Neural cell (in vitro differentiated cells): ENCODE results near the gene HHIP. TPM values are rescaled to one million over a fixed set of nuclear protein-coding genes. Genes with fewer than 3 reads are reported as not detected.

Experiments
- H2AFZ ChIP-seq: fragments of 200-600, 300-800 bp; sonication (generic), shearing (Covaris generic); 2 replicates; pipeline ENCODE4 v1.6.0; 2014; ENCODE audit warnings: low read depth, mild to moderate bottlenecking, antibody characterized with exemption, low read length, moderate library complexity
- H3F3A ChIP-seq: fragments of 200-600 bp; shearing (Covaris generic); 2 replicates; pipeline ENCODE4 v1.6.1; 2016; ENCODE audit warnings: mild to moderate bottlenecking, moderate library complexity, mixed read lengths, antibody characterized with exemption, low read length; ENCODE audit not compliant: insufficient read depth, poor library complexity, severe bottlenecking
- H3K27ac ChIP-seq: fragments of 200-600, 300-800 bp; sonication (generic), shearing (Covaris generic); 2 replicates; pipeline ENCODE4 v1.5.1; 2014; ENCODE audit warnings: mild to moderate bottlenecking, low read length, moderate library complexity
- H3K27me3 ChIP-seq: fragments of 300-800, 200-600 bp; sonication (generic), shearing (Covaris generic); 2 replicates; pipeline ENCODE4 v1.6.0; 2014; ENCODE audit warnings: mild to moderate bottlenecking, low read depth, low read length, moderate library complexity; ENCODE audit not compliant: insufficient read depth
- H3K36me3 ChIP-seq: fragments of 300-800, 200-600 bp; sonication (generic), shearing (Covaris generic); 2 replicates; pipeline ENCODE4 v1.5.1; 2014; ENCODE audit warnings: mild to moderate bottlenecking, antibody characterized with exemption, low read length, moderate library complexity; ENCODE audit not compliant: insufficient read depth
- H3K4me2 ChIP-seq: fragments of 300-800, 200-600 bp; sonication (generic), shearing (Covaris generic); 2 replicates; pipeline ENCODE4 v1.6.0; 2014; ENCODE audit warnings: mild to moderate bottlenecking, low read length
- H3K4me3 ChIP-seq: fragments of 300-800, 200-600 bp; sonication (generic), shearing (Covaris generic); 2 replicates; pipeline ENCODE4 v1.5.1; 2014; ENCODE audit warnings: mild to moderate bottlenecking, low read length, moderate library complexity
- H3K79me2 ChIP-seq: fragments of 200-600 bp; shearing (Covaris generic); replicated peaks from 2 replicates; pipeline ENCODE4 v1.6.0; 2014; ENCODE audit warnings: mild to moderate bottlenecking, low read length, moderate library complexity; ENCODE audit not compliant: insufficient read depth
- H3K9ac ChIP-seq: fragments of 300-800, 200-600 bp; sonication (generic), shearing (Covaris generic); 2 replicates; pipeline ENCODE4 v1.6.1; 2016; ENCODE audit warnings: mild to moderate bottlenecking, low read length, mixed read lengths
- H3K9me2 ChIP-seq: fragments of 200-600 bp; shearing (Covaris generic); 2 replicates; pipeline ENCODE4 v1.6.1; 2016; ENCODE audit warnings: mild to moderate bottlenecking, low read length, mixed read lengths; ENCODE audit not compliant: insufficient read depth
- H3K9me3 ChIP-seq: fragments of 200-600, 300-800 bp; sonication (generic), shearing (Covaris generic); 2 replicates; pipeline ENCODE4 v1.6.1; 2016; ENCODE audit warnings: mild to moderate bottlenecking, mixed run types, low read length, moderate library complexity, mixed read lengths
- H4K20me1 ChIP-seq: fragments of 200-600 bp; shearing (Covaris generic); 2 replicates; pipeline ENCODE4 v1.6.1; 2016; ENCODE audit warnings: mild to moderate bottlenecking, mixed run types; ENCODE audit not compliant: insufficient read depth
- EP300 ChIP-seq: fragments of 450-650 bp; conservative IDR thresholded peaks from 2 replicates; pipeline ENCODE4 v1.6.1; 2014; ENCODE audit warnings: antibody characterized with exemption, mild to moderate bottlenecking, moderate library complexity; ENCODE audit not compliant: poor library complexity, severe bottlenecking
- EZH2 ChIP-seq: fragments of 200-600, 300-800 bp; shearing (Covaris generic), sonication (generic); IDR thresholded peaks from 2 replicates; pipeline ENCODE4 v1.6.1; 2014; ENCODE audit warnings: antibody characterized with exemption, low read length, borderline replicate concordance, mild to moderate bottlenecking; ENCODE audit not compliant: insufficient read depth, poor library complexity, severe bottlenecking
- MXI1 ChIP-seq: fragments of 450-650 bp; conservative IDR thresholded peaks from 2 replicates; pipeline ENCODE4 v1.6.1; 2014; ENCODE audit warnings: antibody characterized with exemption, mild to moderate bottlenecking; ENCODE audit not compliant: poor library complexity, severe bottlenecking
- POLR2AphosphoS5 ChIP-seq: IDR thresholded peaks from 2 replicates; pipeline ENCODE4 v1.6.1; 2012
- RAD21 ChIP-seq: fragments of 450-650 bp; conservative IDR thresholded peaks from 2 replicates; pipeline ENCODE4 v1.6.1; 2014; ENCODE audit warnings: antibody characterized with exemption, mild to moderate bottlenecking, moderate library complexity
- SMC3 ChIP-seq: fragments of 450-650 bp; conservative IDR thresholded peaks from 2 replicates; pipeline ENCODE4 v1.6.1; 2014; ENCODE audit warnings: antibody characterized with exemption, mild to moderate bottlenecking, moderate library complexity; ENCODE audit not compliant: poor library complexity
- TAF1 ChIP-seq: IDR thresholded peaks from 2 replicates; pipeline ENCODE4 v1.6.1; 2012; ENCODE audit warnings: low read depth
- polyA plus RNA-seq: library from polyadenylated mRNA; depleted of rRNA; stranded (reverse); fragments of >200 nt; gene quantifications from 2 replicates; pipeline ENCODE4 v1.2.3, GENCODE V29; 2014
- TF ChIP-seq, protein P1 (sequence below): fragments of 450-650 bp; IDR thresholded peaks from 2 replicates; pipeline ENCODE4 v1.5.1; 2014; ENCODE audit warnings: antibody characterized with exemption, mild to moderate bottlenecking, moderate library complexity; ENCODE audit not compliant: poor library complexity, severe bottlenecking
- TF ChIP-seq, protein P2 (sequence below): IDR thresholded peaks from 2 replicates; pipeline ENCODE4 v1.6.1; 2012; ENCODE audit warnings: borderline replicate concordance

Gene HHIP
- polyA plus RNA-seq, 1 donor from 2014 or later = not detected

DNA sequence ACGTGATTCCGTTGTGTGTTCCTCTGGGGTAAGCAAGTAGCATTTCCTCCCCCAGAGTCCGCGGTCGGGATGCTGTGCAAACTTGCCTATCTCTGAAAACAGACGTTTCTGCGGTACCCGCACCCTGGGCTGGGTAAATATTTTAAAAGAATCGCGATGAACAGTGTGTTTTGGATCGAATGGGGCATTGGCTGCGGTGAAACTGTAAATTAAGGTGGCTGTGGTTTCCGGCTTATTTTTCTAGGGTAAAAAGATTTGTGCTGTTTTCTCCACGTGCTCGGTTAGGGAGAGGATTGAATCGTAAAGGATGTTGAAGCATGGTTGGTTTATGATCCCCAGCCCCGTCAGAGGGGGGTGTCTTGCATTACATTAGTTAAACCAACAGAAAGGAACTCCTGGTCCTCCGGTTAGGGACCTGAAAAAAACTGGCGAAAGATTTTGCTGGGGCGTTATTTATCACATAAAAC lies 1.2 kb downstream of the HHIP start:
- H3K36me3 ChIP-seq = no peaks in the 10 kb centered on the region
- no peaks in the 10 kb centered on the region for H4K20me1 ChIP-seq
- H3K9me2 ChIP-seq = no peaks in the 10 kb centered on the region
- H3K79me2 ChIP-seq = no peaks in the 10 kb centered on the region
- no peak overlapping the region for H3K9ac ChIP-seq
- H2AFZ ChIP-seq = no peak overlapping the region
- TF ChIP-seq TAF1 (no peak), RAD21 (no peak), EZH2 (no peak), EP300 (no peak), SMC3 (no peak)
- TF ChIP-seq, protein P1, sequence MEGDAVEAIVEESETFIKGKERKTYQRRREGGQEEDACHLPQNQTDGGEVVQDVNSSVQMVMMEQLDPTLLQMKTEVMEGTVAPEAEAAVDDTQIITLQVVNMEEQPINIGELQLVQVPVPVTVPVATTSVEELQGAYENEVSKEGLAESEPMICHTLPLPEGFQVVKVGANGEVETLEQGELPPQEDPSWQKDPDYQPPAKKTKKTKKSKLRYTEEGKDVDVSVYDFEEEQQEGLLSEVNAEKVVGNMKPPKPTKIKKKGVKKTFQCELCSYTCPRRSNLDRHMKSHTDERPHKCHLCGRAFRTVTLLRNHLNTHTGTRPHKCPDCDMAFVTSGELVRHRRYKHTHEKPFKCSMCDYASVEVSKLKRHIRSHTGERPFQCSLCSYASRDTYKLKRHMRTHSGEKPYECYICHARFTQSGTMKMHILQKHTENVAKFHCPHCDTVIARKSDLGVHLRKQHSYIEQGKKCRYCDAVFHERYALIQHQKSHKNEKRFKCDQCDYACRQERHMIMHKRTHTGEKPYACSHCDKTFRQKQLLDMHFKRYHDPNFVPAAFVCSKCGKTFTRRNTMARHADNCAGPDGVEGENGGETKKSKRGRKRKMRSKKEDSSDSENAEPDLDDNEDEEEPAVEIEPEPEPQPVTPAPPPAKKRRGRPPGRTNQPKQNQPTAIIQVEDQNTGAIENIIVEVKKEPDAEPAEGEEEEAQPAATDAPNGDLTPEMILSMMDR = no peak
- H3K4me2 ChIP-seq = no peak overlapping the region
- peak overlapping the region; percentile 73 for H3K4me3 ChIP-seq
- H3F3A ChIP-seq = no peaks in the 10 kb centered on the region
- H3K27ac ChIP-seq = no peak overlapping the region
- peaks cover 58% of the 10 kb centered on the region for H3K27me3 ChIP-seq
- no peaks in the 10 kb centered on the region for H3K9me3 ChIP-seq

DNA sequence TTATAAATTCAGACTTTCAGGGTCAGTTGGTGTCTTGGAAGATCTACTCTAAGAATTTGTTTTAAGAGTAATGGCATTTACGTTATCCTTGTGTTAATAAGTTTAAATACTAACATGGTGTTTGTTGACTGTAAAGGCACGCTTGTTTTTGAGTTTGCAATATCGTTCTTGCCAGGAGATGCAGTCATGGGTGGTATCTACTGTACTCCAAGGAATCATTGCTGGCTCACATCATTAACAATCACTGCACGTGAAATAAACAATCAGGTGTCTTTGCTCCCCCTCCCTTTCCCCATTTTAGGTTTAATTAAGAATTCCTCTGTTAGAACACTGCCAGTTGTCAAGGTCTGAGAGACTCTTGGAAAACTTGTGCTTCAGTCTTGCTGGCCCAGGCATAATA lies 1.6 kb downstream of the HHIP start:
- Histone ChIP-seq H3K79me2 (no peaks in the 10 kb centered on the region), H3K9ac (no peak overlapping the region), H3K27me3 (peaks cover 58% of the 10 kb centered on the region), H4K20me1 (no peaks in the 10 kb centered on the region), H3K4me3 (peak overlapping the region; percentile 73), H3F3A (no peaks in the 10 kb centered on the region), H2AFZ (no peak overlapping the region), H3K4me2 (no peak overlapping the region), H3K27ac (no peak overlapping the region), H3K9me3 (no peaks in the 10 kb centered on the region), H3K9me2 (no peaks in the 10 kb centered on the region), H3K36me3 (no peaks in the 10 kb centered on the region)
- TF ChIP-seq, protein P1 = no peak
- no peak for TF ChIP-seq POLR2AphosphoS5
- no peak for TF ChIP-seq RAD21
- no peak for TF ChIP-seq EP300
- TF ChIP-seq, protein P2, sequence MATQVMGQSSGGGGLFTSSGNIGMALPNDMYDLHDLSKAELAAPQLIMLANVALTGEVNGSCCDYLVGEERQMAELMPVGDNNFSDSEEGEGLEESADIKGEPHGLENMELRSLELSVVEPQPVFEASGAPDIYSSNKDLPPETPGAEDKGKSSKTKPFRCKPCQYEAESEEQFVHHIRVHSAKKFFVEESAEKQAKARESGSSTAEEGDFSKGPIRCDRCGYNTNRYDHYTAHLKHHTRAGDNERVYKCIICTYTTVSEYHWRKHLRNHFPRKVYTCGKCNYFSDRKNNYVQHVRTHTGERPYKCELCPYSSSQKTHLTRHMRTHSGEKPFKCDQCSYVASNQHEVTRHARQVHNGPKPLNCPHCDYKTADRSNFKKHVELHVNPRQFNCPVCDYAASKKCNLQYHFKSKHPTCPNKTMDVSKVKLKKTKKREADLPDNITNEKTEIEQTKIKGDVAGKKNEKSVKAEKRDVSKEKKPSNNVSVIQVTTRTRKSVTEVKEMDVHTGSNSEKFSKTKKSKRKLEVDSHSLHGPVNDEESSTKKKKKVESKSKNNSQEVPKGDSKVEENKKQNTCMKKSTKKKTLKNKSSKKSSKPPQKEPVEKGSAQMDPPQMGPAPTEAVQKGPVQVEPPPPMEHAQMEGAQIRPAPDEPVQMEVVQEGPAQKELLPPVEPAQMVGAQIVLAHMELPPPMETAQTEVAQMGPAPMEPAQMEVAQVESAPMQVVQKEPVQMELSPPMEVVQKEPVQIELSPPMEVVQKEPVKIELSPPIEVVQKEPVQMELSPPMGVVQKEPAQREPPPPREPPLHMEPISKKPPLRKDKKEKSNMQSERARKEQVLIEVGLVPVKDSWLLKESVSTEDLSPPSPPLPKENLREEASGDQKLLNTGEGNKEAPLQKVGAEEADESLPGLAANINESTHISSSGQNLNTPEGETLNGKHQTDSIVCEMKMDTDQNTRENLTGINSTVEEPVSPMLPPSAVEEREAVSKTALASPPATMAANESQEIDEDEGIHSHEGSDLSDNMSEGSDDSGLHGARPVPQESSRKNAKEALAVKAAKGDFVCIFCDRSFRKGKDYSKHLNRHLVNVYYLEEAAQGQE = no peak
- no peak for TF ChIP-seq EZH2
- TF ChIP-seq SMC3 = no peak
- TF ChIP-seq MXI1 = no peak
